Epidermal melanocyte (primary cell): ENCODE results near the gene IRX3.
A peak's percentile ranks its signal among the peaks of the same experiment; 100 is the strongest.
"Not testable (repeated sequence)": the region's sequence is repeated elsewhere in the genome, so short reads cannot be mapped to it uniquely, and the experiment has no call there.

Experiments
- DNase-seq: peaks from one replicate; pipeline ENCODE4 v3.0.0; 2011; ENCODE audit warnings: low spot score; ENCODE audit not compliant: insufficient read length

Gene IRX3

DNA sequence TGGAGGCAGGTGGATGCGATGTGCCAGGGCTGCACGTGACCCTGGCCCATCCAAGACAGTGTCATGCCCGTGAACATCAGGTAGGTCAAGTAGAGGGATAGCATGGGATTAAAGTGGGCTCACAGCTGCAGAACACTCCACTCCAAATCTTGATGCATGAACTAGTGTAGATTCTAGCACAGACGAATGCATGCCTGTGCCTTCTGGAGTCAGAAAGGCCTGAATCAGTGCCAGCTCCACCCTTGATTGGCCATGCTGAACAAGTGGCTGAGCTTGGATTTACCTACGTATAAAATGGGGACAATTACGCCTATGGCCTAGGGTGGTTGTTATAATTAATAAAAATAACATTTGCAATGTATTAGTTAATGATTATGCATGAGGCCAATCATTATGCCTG lies 10.6 kb downstream of the IRX3 start:
- no peak for DNase-seq

DNA sequence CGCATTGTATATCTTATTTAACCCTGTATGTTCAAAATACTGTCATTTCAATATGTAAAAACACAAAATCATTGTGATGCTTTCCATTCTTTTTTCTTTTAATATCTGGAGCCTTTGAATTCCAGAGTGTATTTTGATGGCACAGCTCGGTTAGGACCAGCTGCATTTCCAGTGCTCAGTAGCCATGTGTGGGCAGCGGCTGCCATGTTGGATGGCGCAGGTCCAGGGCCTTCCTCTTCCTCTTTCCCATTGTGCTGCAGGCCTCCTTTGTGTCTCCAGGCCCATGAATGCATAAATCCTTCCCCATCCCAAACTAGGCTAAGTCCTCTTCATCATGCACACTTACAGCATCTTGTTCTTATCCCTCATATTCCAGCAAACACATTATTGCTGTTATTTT lies 13.0 kb downstream of the IRX3 start:
- no peak for DNase-seq

DNA sequence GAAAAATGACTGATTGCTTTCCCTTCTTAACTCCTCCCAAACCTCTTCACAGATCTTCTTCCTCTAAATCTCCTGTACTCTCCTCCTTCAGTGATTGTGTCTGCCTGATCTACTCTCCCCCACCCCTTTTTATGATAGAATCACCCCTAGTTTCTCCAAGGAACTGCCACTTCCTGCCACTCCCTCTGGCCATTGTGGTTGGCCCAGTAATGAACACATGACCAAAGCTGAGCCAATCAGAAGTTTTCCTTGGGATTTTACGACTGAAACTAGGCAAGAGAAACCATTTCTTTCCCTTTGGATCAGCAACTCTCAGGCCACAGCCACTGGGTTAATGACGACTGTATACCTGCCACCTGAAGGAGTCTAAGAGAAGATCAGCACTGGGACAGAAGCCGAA lies 15.9 kb downstream of the IRX3 start:
- no peak for DNase-seq

DNA sequence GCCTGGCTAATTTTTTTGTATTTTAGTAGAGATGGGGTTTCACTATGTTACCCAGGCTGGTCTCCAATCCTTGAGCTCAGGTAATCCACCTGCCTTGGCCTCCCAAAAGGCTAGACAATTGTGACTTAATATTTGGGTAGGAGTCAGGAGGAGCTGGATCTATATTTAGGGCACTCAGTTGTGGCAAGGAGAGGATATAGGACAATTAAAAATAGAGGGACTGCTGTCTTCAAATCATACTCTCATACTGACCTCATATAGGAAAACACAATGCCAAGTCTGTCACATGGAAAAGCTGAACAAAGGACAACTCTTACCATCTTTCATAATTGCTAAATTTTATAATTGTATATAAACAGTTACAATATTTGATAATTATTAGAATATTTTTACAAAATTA lies 17.1 kb downstream of the IRX3 start:
- no peak for DNase-seq

DNA sequence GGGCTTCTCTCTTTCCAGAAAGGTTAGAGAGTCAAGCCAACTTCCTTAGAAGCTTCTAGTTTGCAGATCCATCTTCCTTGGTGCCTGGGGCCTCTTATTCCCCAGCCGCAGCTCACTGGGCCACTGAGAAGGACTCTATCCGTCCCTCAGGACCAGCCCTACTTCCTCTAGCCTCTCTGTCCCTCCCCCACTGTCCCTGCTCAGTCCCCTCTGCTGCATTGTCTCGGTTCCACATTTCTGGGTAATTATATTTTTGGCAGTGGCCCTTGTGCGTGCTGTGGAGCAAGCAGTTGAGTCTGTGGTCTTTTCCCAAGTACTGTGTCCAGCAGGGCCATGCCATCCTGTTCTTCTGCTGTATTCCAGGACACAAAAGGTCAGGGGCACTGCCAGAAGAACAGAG lies 17.8 kb downstream of the IRX3 start:
- no peak for DNase-seq

DNA sequence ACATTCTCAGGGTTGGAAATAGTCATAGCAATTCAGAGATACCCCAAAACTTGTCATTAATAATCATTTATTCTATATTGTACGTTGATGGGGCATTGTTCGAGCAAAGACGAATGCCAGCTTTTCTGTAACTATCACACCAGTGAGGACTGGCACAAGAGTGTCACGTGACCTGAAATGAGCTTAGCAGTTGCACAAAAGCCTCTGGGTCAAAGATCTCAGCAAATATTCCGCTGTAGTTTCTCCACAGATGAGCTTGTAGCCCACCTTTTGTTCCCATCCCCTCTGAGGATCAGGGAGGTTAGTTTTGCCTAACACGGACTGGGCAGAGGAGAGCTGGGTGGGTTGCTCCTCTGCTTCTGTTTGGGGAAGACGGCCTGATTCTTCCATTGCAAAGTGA lies 18.2 kb downstream of the IRX3 start:
- DNase-seq = no peak

DNA sequence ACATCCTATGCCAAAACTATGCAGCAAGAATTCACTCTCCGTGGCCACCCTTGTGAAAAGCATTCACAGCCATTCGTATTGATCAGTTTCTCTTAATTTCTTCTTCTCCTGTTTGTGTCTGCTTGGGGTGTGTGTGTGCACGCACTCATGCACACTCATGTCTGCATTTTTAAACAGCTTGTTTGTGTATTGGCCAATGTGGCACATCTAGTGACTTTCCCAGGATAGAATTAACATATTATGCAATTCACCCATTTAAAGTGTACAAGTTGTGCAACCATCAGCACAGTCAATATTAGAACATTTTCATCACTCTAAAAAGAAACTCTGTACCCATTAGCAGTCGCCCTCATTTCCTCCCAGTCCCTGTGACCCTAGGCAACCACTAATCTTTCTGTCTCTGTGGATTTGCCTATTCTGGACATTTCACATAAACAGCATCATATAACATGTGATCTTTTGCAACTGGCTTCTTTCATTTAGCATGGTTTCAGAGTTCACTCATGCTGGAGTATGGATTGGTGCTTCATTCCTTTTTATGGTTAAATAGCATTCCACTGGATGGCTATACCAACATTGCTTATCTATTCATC lies 20.1 kb downstream of the IRX3 start:
- DNase-seq = no peak

DNA sequence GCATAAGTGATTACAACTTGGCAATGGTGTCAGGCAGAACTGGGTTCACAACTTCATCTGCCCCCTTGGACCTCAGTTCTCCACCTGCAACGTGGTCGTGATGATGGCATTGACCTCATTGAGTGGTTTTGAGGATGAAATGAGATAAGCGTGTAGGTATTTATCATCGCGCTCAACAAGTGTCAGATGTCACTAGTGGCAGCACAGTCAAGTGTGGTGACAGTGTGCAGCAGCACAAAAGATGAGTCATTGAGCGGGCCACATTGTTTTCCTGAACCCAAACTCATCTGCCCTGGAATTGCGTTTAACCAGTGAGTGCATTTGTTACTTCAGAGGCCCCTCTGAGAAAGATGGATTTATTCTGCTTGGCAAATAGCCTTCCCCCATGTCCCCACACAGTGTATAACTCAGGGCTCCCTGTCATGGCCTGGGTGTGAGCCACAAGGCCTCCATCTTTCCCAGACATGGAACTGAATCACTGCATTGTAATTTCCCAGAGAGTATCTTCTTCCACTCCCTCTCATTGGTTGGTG lies 20.9 kb downstream of the IRX3 start:
- no peak for DNase-seq

DNA sequence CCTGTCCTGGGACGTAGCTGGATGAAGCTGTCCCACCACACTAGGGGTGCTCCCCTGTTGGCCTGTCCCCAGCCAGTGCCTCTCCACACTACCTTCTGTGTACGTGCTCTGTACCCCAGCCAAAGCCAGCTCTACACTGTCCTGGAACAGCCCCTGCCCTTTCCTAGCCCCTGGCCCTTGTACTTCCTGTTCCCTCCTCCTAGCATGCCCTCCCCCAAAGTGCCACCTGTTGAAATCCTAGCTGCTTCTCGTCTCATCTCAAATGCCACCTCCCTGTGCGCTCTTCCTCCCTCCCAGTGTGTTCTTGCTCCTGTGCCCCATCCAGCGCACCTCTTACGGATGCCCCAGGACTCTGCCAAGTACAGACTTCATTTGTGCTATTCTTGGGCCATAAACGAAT lies 33.5 kb downstream of the IRX3 start:
- no peak for DNase-seq

DNA sequence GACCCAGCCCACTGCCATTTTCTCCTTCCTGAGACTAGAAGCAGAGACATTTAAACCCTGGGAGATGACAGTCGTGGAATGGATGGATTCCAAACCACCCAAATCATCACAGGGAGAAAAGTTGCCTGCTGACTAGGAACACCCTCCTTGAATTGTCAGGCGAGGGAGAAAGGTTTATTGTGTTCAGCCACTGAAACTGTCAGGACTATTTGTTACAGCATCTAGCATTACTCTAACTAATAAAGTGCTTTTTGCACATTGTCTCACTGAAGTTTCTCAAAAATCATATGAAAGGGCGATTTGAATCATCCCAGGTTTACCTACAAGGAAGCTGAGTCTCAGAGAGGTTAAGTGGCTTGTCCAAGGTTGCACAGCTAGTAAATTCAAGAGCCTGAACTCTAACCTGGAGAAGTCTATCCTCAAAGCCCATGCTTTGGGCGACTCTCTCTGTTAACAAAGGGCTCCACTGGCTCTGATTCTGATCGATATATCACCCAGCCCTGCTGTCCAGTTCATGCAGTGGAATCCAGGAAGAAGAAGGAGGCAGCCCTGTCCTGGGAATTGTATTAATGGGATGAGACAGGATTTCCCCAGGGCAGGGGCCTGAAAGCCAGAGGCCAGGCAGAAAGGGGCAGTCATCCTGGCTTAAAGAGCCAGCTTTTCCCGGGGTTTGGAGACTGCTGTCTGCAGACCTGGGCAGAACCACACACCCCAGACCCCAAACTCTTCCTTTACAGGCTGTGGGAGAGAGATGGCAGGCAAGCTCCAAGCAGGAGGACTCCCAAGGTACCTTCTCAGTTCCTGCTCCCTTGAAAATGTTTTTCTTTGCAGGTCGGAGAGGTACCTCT lies 37.5 kb downstream of the IRX3 start:
- no peak for DNase-seq

DNA sequence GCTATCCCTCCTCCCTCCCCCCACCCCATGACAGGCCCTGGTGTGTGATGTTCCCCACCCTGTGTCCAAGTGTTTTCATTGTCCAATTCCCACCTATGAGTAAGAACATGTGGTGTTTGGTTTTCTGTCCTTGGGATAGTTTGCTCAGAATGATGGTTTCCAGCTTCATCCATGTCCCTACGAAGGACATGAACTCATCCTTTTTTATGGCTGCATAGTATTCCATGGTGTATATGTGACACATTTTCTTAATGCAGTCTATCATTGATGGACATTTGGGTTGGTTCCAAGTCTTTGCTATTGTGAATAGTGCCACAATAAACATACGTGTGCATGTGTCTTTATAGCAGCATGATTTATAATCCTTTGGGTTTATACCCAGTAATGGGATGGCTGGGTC lies 38.9 kb downstream of the IRX3 start:
- DNase-seq = not testable (repeated sequence)

DNA sequence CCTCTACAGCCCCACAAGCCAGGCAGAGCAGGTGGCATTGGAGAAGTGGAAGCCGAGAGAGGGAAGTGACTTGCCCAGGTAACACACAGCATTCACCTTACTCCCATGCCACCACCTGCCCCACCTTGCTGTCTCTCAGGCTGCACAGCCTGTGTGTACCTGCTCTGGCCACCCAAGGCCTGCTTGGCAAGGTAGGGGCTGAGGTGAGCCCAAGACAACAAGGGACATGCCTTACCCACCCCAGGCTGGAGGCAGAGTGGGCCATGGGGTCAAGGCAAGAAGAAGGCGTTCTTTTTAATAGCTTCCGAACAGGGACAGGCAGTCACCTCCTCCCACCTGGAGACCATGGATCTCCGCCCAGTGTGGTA lies 40.1 kb downstream of the IRX3 start:
- no peak for DNase-seq

DNA sequence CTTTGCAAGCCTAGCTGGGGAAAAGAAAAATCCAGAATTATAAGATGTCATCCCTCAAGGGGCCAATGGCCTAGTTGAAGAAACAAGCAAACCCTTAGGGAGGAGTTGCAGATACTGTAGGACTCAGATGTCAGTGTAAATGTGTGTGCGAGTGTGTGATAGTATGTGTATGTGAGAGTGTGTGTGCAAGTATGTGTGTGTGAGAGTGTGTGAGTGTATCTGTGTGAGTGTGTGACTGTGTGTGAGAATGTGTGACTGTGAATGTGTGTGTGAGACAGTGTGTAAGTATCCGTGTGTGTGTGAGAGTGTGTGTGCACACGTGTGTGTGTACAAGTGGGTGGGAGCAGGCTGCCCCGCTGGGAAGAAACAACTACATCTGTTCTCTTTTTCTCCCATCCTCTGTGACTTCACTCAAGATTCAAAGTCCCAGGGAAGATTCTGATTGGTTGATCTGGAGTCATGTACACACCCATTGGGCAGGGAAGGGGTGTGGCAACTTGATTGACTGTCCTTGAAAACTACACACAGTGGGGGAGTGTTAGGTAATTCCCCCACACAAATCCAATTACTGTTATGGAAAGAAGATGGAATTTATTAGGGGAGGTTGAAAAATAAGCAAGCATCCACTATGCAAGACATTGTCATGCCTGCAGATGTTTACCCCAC lies 40.7 kb downstream of the IRX3 start:
- no peak for DNase-seq

DNA sequence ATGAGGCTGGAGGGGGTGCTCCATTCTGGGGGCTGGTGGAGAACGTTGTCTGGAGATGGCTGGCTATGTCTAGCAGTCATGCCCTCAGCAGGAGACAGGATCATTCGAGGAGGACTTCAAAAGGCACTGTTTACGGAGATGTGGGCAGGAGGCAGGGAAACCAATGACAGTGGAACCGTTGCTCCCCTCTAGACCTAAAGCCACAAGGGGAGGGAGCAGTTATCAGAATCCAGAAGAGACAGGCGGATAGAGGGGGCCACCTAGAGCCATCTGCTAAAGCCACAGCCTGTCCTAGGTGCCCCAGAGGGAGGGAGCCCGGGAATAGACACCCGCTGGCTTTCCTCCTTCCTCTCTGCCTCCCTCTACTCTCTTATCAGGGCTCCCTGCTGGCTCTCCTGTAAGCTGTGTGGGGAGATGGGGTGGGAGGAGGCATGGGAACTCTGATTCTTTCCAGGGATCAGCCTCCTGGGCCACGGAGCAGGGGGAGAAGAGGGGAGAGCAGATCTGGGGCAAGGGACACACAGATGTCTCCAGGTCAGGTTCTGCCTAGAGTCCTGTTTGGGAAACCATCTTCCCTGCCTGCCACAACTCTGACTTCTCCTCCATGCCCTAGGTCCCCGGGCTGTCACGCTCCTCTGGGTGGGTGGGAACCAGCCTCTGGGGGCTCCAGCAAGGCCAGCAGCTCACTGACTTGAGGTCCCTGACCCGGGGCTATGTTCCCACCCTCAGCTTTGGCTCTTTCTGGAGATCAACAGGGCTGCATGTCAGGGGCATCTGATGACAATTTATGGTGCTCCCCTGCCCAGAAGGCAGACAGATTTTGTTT lies 42.3 kb downstream of the IRX3 start:
- DNase-seq = no peak

DNA sequence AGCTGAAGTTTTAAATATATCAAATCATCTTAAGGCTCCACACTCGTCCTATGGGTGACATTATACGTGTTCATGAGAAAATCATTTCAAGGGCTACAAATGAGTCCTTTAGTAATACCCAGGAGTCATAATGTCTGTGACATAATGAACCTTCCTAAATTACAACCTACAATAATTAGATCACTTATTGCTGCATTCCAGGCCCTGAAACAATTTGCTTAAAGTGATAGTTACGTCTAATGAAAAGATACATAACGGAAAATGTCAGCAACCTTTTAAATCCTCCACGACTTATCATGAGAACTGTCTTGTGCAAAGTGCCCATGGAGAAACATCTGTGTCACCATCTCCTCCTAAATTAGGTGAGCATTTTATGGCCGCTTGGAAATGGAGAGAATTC lies 43.4 kb downstream of the IRX3 start:
- no peak for DNase-seq

DNA sequence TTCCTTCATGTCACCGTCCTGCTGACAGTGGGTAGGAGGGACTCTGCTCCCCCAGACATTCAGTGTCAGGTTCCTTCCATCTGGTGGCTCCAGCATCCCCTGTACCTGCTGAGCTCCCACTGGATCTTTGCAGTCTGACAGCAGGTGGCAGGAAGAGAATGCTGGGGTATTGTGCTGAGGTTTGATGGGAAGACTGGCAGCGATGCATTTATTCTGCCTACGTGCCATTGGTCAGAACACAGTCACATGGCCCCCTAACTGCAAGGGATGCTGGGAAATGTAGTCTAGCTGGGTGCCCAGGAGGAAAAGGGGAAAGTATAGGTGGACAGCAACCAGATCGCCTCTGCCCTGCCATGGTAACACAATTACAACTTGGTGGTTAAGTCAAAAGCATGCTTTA lies 44.4 kb downstream of the IRX3 start:
- DNase-seq = no peak

DNA sequence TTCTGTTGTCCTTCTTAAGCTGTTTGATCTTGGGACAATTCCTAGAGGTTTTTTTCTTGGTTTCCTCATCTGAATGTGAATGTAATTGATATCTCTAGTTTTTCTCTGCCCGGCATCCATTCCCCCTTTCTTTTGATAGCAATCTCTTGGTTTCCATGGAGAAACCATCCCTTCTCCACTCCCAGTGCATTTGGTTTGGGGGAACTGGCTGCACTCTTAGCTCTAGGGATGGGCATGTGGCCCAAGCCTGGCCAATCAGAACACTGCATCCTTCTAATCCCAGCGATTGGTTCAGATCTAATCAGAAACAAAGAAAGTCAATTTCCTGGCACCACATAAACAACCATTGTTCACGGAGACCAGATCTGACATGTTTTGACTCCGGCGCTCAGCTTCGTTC lies 45.1 kb downstream of the IRX3 start:
- DNase-seq = no peak

DNA sequence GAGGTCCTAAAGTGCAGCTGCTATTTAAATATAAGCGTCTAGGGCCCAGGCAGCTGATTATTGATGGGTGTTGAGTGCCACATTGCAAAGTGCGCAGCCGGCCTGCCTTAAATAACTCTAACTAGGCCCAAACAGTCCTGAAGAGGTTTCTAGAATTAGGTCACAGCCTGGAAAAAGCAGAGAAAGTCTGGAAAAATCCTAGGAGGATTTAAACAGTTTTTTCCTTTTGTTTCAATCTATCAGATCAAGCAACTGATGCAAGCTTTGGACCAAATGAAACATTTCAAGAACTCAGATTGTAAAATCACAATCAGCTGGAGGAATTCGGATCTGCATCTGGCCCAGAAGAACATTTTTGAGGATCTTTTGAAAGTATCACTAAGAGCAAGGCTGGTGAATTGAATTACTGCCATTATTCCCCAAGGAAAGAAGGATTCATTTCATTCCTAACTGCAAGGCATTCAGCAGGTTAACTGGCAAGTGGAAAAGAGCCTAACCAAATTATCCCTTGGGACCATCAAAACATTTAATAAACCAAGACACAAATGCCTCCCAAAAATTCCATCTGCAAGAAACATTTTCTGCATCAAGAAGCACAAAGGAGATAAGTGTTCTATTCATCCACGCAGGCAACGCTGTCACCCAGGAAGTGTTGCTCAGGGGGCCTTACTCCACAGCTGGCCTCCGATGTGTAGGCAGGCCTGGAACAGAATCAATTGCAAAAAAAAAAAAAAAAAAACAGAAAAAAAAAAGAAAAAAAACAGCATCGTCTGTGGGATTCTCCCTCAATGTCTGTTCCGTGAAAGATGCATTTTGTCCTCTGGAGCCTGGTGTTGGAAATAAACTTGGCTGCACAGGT lies 46.1 kb downstream of the IRX3 start:
- DNase-seq = peak; percentile 29

DNA sequence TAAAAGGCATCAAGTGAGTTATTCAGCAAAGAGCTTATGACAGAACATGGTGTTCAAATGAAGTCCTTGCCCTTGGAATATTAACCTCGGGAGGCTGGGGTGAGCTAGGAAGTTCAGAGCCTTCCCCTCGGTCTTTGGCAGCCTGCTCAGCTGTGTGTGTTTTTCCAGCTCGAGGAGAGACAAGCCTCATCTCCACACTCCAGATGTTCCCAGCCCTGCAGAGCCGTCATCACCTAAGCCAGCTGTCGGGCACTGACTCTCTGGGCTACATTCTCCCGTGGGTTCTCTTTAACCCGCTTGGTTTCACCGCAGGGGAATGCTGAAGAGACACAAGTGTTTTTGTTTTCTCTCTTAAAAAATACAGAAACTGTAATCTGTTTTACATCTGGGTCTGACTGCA lies 47.1 kb downstream of the IRX3 start:
- no peak for DNase-seq

DNA sequence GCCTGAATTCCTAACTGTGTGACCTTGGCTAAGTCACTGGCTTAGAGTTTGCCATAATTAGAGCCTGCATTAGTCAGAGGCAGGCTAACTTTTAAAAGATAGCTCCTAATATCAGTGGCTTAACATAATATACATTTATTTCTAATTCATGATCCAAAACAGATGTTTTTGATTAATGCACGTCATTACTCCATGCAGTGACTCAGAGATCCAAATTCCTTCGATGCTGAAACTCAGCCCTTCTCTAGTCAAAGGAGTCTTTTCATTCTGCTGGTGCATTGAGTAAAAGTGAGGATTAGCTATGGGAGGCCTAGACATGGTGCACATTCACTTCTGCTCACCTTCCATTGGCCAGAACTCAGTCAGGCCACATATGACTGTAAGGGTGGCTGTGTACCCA lies 49.8 kb downstream of the IRX3 start:
- no peak for DNase-seq

DNA sequence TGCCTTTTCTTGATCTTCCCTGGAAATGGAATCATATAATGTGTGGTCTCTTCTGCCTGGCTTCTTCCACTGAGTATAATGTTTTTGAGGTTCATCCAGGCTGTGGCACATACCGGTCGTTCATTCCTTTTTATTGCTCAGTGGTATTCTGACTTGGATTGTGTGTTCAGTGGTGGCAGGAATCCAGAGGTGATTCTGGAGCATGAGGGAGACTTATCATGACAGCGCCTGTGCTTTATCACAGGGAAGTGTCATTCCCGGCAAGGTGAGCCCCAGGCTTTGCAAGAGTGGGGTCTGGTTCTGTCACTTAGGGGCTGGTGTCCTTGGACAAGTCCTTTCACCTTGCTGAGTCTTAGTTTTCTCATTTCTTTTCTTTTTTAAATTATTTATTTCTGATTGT lies 53.0 kb downstream of the IRX3 start:
- DNase-seq = no peak
